CD4-positive, alpha-beta T cell treated with Interleukin-2 at 100 ng/mL for 4 hours (primary cell): ENCODE measurements around the gene PCDH9.

Experiments used
- DNase-seq: peaks from one replicate; pipeline ENCODE4 v3.0.0-alpha.2; 2020; ENCODE audit warnings: low spot score

The PCDH9 gene

GRCh38 chr13:66748712-66749111, 481.4 kb downstream of the PCDH9 start:
- DNase-seq, result no peak

GRCh38 chr13:66745307-66745706, 484.8 kb downstream of the PCDH9 start:
- DNase-seq, result no peak

- no peak for DNase-seq
These were observed 506.6 kb downstream of the PCDH9 start for GRCh38 chr13:66723576-66723975.

GRCh38 chr13:66716538-66716937, 513.6 kb downstream of the PCDH9 start:
- DNase-seq, result no peak

GRCh38 chr13:66714795-66715194, 515.3 kb downstream of the PCDH9 start:
- no peak for DNase-seq

GRCh38 chr13:66704110-66704509, 526.0 kb downstream of the PCDH9 start:
- no peak for DNase-seq

GRCh38 chr13:66703597-66703996, 526.5 kb downstream of the PCDH9 start:
- DNase-seq, result no peak

- no peak for DNase-seq
These were observed 530.0 kb downstream of the PCDH9 start for GRCh38 chr13:66700117-66700601.

- no peak for DNase-seq
These were observed 536.5 kb downstream of the PCDH9 start for GRCh38 chr13:66693656-66694055.

GRCh38 chr13:66691149-66691548, 539.0 kb downstream of the PCDH9 start:
- no peak for DNase-seq

- no peak for DNase-seq
These were observed 540.5 kb downstream of the PCDH9 start for GRCh38 chr13:66689628-66690027.

- DNase-seq, result no peak
These were observed 541.0 kb downstream of the PCDH9 start for GRCh38 chr13:66689037-66689619.

- no peak for DNase-seq
These were observed 548.7 kb downstream of the PCDH9 start for GRCh38 chr13:66681403-66681802.

GRCh38 chr13:66680031-66680430, 550.1 kb downstream of the PCDH9 start:
- DNase-seq, result no peak

GRCh38 chr13:66675620-66676019, 554.5 kb downstream of the PCDH9 start:
- no peak for DNase-seq

GRCh38 chr13:66673401-66673800, 556.7 kb downstream of the PCDH9 start:
- no peak for DNase-seq

GRCh38 chr13:66665991-66666390, 564.1 kb downstream of the PCDH9 start:
- DNase-seq, result no peak

GRCh38 chr13:66663711-66664110, 566.4 kb downstream of the PCDH9 start:
- no peak for DNase-seq

- no peak for DNase-seq
These were observed 566.9 kb downstream of the PCDH9 start for GRCh38 chr13:66663206-66663605.

GRCh38 chr13:66661336-66661735, 568.8 kb downstream of the PCDH9 start:
- no peak for DNase-seq

GRCh38 chr13:66660468-66660813, 569.7 kb downstream of the PCDH9 start:
- no peak for DNase-seq

GRCh38 chr13:66659701-66660467, 570.3 kb downstream of the PCDH9 start:
- no peak for DNase-seq

- no peak for DNase-seq
These were observed 570.9 kb downstream of the PCDH9 start for GRCh38 chr13:66659286-66659685.
